GM21576 (cell line): ENCODE results near the gene GUCY1A2.
"Not testable (repeated sequence)": the region's sequence is repeated elsewhere in the genome, so short reads cannot be mapped to it uniquely, and the experiment has no call there.

Experiments used
- ATAC-seq: cut with Tn5 transposase; IDR thresholded peaks from one replicate; pipeline ENCODE4 v1.9.1; 2021; ENCODE audit warnings: mild to moderate bottlenecking, moderate library complexity; ENCODE audit not compliant: unreplicated experiment

GUCY1A2 gene

GRCh38 chr11:106950067-106950491 lies 68.2 kb downstream of the GUCY1A2 start:
- ATAC-seq: no peak

GRCh38 chr11:106943089-106943488 lies 75.2 kb downstream of the GUCY1A2 start:
- ATAC-seq: no peak

- ATAC-seq: no peak
These were observed 79.1 kb downstream of the GUCY1A2 start for GRCh38 chr11:106939157-106939556.

GRCh38 chr11:106937111-106937510 lies 81.2 kb downstream of the GUCY1A2 start:
- no peak for ATAC-seq

- ATAC-seq: no peak
These were observed 93.0 kb downstream of the GUCY1A2 start for GRCh38 chr11:106925245-106925644.

- ATAC-seq: no peak
These were observed 97.3 kb downstream of the GUCY1A2 start for GRCh38 chr11:106920899-106921509.

GRCh38 chr11:106917973-106918372 lies 100.3 kb downstream of the GUCY1A2 start:
- ATAC-seq: no peak

- no peak for ATAC-seq
These were observed 103.9 kb downstream of the GUCY1A2 start for GRCh38 chr11:106914409-106914808.

GRCh38 chr11:106913141-106913540 lies 105.1 kb downstream of the GUCY1A2 start:
- no peak for ATAC-seq

- no peak for ATAC-seq
These were observed 113.5 kb downstream of the GUCY1A2 start for GRCh38 chr11:106904826-106905225.

- ATAC-seq: no peak
These were observed 128.6 kb downstream of the GUCY1A2 start for GRCh38 chr11:106889718-106890117.

GRCh38 chr11:106888386-106888785 lies 129.9 kb downstream of the GUCY1A2 start:
- ATAC-seq: no peak

- ATAC-seq: not testable (repeated sequence)
These were observed 134.6 kb downstream of the GUCY1A2 start for GRCh38 chr11:106883693-106884092.

- ATAC-seq: no peak
These were observed 138.3 kb downstream of the GUCY1A2 start for GRCh38 chr11:106879832-106880546.

GRCh38 chr11:106879029-106879428 lies 139.2 kb downstream of the GUCY1A2 start:
- no peak for ATAC-seq

GRCh38 chr11:106875013-106875412 lies 143.3 kb downstream of the GUCY1A2 start:
- no peak for ATAC-seq

GRCh38 chr11:106872246-106872645 lies 146.0 kb downstream of the GUCY1A2 start:
- no peak for ATAC-seq

- ATAC-seq: no peak
These were observed 160.1 kb downstream of the GUCY1A2 start for GRCh38 chr11:106858200-106858599.

- ATAC-seq: no peak
These were observed 161.7 kb downstream of the GUCY1A2 start for GRCh38 chr11:106856566-106856965.

GRCh38 chr11:106854429-106854828 lies 163.8 kb downstream of the GUCY1A2 start:
- no peak for ATAC-seq

- no peak for ATAC-seq
These were observed 164.3 kb downstream of the GUCY1A2 start for GRCh38 chr11:106853850-106854401.

GRCh38 chr11:106852779-106853178 lies 165.5 kb downstream of the GUCY1A2 start:
- no peak for ATAC-seq
